Stimulated activated CD4-positive, alpha-beta T cell treated with anti-CD3 and anti-CD28 coated beads, Interleukin-15, amount 100 ng/mL, for 48 hours (primary cell): ENCODE data around the gene GAS5.
"Not testable (repeated sequence)": the region's sequence is repeated elsewhere in the genome, so short reads cannot be mapped to it uniquely, and the experiment has no call there.

Experiments
- DNase-seq, 2 donors: peaks; one replicate each; pipeline ENCODE4 v3.0.0-alpha.2; 2020; ENCODE audit warnings: low read depth in 2 of 2

Gene GAS5

DNA sequence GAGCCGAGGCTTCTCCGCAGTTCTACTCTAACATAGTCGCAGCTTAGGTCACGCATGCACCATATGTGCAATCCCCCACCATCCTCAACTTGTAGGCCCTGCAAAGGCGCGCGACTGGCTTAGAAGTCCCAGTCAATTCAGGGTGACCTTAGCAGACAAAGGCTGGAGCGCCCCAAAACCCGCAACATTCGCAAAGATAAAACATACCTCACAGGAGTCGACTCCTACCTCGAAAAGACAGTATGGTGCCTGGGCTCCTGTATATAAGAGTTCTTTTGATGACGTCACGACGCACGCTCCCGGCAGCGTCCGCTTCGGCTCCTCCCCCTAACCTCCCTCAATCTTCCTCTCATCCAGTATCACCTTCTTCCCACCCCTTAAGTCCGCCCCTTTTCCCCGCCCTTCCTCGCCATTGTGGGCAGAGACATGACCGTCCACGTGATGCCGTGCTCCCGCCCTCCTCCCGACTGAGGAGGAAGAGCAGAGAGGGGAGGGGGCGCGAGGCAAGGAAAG is at the start of gene GAS5:
GAS5 (minus strand) TSS at position 237 of the 513 bp plus-strand sequence.
- peak; percentile 100 for DNase-seq

DNA sequence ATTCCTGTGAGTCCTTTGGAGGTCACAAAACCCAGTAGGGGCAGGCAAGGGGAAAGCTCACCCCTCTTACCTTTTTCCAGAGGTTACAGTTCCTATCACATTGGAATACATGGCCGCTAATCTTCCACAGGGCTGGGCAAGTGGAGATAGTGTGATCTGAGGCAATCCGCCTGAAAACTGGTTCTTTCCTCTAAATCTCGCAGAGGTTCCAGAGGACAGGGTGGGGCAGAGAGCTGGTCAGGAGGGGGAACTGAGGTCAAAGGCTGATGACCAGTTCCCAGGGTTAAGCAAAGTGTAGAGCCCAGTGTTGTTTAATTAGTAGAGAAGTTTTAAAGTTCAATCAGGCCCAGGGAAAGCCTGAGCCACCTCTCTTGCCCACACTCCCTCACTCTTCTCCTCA is 49.4 kb upstream of the GAS5 start, which contains the start of gene SERPINC1:
SERPINC1 (minus strand) TSS at position 179 of the 400 bp plus-strand sequence; CDS start at position 111, 68 bp downstream.
- no peak for DNase-seq

DNA sequence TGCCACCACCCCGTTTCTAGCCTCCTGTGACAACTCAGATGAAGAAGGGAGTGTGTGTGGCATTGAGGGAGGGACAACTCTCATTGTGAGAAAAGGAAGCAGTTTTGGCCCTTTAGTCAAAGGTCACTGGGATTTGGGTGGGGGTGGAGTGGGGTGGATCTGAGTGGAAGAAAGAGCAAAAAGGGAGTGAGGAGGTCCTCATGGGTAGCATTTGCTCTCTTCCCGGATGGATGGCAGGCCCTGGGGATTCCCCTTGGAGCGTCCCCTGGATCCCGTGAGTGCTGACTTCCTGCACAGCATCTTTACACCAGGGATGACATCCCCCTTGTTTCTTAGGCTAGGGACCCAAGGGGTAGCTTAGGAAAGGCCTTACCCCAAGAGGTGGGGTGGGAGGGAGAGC is 48.9 kb upstream of the GAS5 start:
- DNase-seq: no peak

DNA sequence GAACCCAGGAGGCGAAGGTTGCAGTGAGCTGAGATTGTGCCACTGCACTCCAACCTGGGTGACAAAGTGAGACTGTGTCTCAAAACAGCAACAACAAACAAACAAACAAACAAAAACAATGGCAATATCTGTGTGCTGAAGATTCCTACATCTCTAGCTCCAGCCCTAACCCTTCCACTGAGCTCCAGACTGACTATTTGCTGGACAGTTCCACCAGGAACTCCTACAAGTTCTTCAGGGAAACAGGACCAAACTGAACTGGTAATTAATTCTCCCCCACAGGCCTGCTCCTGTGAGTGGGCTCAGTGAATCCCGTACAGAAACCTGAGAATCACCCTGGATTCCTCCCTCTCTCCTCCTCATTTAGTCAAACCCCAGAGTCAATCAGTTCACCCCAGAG is 47.8 kb upstream of the GAS5 start:
- DNase-seq: no peak

DNA sequence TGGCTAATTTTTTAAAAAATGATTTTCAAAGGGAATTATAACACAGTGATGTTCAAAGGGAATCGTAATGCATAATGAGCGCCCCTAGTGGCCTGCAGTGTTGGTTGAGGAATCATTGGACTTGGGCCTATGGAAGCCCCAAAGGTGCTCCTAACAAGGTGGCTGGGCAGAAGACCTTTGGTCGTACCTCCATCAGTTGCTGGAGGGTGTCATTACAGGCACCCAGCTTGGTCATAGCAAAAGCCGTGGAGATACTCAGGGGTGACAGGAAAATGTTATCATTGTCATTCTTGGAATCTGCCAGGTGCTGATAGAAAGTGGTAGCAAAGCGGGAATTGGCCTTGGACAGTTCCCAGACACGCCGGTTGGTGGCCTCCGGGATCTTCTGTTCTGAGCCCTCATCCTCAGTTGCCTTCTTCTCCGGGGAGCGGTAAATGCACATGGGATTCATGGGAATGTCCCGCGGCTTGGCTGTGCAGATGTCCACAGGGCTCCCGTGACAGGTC is 46.6 kb upstream of the GAS5 start:
- no peak for DNase-seq

DNA sequence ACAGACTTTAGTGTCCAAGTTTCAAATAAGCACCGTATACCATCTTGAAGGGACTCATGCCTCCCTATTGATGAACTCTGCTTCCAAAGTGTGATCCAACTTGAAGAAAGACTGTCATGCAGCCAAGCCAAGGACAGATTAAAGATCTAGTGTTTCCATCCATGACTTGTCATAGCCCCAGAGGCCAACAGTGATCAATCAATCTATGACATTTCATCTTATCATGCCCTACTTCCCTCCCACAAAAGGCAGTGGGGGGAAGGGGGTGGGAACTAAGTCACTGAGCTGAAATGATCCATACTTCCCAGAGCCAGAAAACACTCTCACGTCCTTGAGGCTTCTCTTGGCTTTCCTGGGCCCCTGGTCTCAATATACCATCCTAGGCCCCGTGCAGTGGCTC is 45.3 kb upstream of the GAS5 start:
- DNase-seq: no peak

DNA sequence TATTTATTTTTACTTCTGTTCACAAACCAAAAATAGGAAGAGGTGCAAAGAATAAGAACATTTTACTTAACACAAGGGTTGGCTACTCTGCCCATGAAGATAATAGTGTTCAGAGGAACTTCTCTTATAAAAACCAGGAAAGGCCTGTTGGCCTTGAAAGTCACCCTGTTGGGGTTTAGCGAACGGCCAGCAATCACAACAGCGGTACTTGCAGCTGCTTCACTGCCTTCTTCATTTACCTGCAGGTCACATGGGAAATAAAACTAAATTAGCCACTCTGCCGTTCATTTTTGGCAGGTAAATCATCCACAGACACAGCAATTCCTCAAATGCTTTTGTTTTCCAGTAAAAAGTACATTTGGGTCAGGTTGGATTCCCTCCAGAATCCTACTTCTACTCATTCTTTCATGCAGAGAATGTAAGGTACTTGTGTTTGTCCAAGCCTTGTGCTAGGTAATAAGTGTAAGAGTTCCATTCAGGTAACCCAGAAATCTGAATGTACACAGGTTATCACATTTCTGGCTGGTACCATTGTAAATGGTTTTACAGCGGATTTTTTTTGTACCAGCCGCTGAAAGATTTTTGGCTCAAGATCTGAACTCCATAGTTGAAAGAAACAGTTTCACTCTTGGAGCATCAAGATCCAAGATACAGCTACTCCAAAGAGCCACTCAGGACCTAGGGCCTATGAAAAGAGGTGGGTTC is 36.2 kb upstream of the GAS5 start:
- DNase-seq: no peak

DNA sequence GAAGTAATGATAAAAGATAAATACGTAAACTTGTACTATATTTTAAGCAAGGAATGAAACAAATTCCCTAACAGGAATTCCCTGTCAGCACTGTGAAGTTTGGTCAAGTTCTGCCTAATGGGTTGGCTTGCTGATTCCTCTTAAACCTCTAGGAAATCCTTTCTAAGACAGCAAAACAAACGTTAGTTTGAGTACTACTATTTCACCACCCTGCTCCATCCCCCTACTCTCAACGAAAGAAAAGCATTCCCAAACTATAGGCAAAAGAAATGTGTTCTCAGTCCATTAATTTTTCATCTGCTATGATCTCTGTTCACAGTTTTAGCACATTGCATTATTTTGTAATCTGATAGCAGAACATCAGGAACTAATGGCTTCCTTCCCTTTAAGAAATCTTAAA is 33.2 kb upstream of the GAS5 start:
- no peak for DNase-seq

DNA sequence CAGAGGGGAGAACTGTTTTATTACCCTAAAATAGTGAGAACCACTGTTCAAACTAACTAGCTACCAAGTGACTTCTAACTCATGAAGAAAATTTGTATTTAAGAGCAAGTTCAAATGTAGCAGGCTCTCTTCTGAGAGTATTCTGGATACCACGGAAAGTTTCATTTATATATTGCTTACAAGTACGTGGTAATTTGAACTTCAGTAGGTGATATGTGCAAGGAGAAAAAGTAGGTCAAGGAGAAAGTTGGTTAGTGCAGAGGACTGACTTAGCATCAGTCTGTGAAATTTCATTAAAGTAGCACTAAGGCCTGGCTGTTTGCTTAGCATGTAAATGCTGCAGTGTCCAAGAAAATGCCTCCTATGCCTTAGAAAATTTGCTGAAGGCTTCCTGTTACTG is 32.6 kb upstream of the GAS5 start:
- no peak for DNase-seq

DNA sequence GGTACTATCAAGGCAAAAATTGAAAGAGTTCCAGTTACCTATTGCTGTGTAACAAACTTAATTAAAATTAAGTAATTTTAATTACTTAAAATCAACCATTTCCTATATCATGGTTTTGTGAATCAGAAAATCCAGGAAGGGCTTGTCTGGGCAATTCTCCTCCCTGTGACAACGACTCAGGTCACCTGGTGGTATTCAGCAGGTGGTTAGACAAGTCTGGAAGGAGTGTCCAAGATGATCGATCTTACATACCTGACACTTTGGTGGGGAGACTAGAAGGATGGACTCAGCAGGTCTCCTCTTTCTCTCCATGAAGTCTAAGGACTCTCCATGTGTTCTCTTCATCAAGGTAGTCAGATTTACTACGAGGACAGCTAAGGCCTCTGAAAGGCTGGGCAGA is 26.4 kb upstream of the GAS5 start:
- no peak for DNase-seq

DNA sequence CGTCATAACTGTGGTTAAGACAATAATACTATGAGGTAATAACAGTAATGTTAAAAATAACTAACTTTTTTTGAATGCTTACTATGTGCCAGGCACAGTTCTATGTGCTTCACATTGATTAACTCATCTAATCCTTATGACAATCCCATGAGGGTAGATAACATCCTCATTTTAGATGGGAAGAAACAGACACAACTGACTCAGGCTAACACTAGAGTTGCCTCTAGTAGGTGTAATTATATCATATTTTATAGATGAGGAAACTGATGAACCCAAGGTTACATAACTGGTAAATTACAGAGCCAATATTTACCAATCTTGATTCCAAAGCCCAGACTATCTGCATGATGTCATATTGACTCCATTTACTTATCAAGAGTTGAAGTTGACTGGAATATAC is 25.8 kb upstream of the GAS5 start:
- DNase-seq: no peak

DNA sequence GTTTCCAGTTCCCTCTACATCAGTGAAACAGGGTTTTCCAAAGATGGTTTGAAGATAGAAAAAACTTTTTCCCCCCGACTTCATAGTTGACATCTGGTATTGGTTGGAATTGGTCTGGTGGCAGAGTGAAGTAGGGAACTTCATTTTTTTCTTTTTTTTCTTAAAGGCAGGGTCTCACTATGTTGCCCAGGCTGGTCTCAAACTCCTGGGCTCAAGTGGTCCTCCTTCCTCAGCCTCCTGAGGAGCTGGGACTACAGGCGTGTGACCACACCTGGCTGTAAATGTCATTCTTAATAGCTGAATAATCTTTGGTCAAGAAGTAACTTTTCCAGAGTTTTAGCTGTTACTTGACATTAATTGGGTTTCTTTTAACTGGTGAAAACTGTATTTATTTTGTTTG is 22.1 kb upstream of the GAS5 start:
- no peak for DNase-seq

DNA sequence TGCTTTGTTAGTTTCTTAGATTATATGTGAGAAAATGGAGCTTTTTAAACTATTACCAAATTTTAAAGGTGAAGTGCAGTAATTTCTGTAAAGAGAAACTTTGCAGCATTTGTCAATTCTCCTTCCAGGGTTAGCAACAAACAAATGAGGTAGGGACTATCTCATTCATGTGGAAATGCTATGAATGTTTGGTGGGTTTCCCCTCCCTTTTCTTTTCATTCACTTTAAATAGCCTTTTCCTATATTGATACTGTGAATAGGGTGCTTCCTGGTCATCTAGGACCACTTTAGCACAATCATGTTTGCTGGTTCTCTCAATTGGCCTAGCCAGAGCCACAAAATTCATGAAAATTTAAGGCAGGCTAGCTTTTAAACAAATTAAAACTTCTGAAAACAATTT is 21.0 kb upstream of the GAS5 start:
- DNase-seq: no peak

DNA sequence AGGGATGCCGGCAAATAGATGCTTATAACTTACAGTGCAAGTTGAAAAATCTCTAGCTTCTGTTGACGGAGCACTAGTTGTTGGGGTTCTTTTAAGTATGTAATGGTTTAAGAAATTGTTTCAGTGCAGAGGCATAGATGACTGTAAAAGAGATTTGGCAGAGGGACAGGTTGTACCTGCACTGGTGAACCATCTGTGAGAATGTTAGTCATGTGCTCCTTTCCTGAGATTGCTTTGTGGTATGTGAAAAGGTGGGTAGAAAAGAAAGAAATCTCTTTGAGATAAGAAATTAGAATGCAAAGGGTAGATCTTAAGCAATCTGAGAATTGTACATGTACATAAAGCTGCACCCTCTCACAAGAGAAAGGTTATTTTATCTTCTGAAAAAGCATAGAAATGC is 19.8 kb upstream of the GAS5 start:
- no peak for DNase-seq

DNA sequence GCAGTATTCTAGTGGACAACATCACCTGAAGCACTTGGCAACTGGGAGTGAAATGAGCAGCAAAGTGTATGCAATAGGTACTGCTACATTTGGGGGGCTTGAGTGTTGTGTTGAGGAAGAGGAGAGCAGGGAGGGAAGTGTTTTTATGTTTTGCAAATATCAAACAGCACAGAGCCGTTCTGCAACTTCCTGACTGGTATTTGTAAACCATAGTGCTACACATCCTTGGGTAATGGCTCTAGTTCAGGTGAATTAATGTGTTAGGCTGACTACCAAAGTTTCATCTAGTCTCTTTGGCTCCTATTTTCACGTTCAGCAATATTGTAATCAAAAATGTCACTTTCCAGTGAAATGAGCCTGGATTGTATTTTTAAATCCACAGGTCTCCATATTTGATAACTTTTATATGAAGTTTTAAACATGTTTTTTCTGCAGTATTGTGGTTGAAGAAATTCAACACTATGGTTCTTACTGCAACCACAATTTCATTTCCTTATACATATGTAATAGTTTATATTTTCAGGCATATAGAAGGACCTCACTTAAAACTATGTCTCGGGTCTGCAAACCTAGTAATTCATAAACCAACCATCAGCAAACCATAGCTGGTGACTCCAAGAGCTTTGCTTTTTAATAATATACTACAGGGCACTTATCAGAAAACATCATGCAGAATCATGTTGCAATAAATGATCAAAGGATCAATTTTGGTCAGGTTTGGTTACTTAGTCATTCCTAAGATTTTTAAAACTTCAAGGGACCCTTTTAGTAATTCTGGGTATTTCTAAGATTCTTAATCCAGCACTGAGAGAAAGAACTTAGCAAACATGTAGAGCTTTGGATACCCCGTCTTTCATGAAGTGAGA is 19.2 kb upstream of the GAS5 start:
- no peak for DNase-seq

DNA sequence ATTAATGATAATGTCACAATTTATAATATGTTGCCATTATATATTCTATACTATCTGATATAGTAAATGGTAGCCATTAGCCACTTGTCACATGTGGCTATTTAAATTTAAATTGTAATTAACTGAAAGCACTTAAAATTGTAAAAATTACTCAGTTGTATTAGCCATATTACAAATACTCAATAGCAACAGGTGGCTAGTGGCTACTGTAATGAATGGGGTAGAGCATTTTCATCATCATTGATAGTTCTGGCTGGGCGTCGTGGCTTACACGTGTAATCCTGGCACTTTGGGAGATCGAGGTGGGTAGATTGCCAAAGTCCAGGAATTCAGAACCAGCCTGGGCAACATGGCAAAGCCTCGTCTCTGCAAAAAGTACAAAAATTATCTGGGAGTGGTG is 16.9 kb upstream of the GAS5 start:
- DNase-seq: no peak

DNA sequence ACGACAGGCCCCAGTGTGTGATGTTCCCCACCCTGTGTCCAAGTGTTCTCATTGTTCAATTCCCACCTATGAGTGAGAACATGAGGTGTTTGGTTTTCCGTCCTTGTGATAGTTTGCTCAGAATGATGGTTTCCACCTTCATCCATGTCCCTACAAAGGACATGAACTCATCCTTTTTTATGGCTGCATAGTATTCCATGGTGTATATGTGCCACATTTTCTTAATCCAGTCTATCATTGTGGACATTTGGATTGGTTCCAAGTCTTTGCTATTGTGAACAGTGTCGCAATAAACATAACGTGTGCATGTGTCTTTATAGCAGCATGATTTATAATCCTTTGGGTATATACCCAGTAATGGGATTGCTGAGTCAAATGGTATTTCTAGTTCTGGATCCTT is 13.3 kb upstream of the GAS5 start:
- DNase-seq: not testable (repeated sequence)

DNA sequence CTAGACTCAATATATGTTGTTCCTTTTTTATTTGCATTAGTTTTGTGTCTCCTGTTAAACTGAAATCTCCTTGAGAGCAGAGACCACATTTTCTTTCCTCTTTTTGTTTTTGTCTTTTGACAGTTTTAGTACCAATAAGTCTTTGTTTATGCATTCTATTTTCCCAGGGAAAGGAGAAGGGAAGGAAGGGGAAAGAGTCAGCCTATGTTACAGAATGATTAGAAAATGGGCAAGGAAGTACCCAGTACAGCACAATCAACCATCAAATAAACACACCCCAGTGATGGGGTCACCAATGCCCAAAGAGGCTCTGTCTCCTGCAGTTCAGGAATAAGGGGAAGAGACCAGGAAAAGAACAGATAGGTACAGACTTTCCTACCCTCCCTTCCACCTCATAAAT is 10.5 kb upstream of the GAS5 start:
- no peak for DNase-seq

DNA sequence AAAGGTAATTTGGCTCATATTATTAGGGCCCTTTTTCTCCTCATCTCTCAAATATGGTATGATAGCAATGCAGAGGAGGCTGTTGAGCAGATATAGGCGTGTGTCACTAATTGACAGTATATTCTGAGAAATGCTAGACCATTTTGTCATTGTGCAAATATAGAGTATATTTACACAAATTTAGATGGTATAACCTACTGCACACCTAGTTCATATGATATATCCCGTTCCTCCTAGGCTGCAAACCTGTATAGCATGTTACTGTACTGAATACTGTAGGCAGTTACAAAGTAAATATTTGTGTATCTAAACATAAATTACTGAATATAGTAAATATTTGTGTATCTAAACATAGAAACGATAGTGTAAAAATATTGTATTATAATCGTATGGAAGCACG is 8.9 kb upstream of the GAS5 start:
- no peak for DNase-seq

DNA sequence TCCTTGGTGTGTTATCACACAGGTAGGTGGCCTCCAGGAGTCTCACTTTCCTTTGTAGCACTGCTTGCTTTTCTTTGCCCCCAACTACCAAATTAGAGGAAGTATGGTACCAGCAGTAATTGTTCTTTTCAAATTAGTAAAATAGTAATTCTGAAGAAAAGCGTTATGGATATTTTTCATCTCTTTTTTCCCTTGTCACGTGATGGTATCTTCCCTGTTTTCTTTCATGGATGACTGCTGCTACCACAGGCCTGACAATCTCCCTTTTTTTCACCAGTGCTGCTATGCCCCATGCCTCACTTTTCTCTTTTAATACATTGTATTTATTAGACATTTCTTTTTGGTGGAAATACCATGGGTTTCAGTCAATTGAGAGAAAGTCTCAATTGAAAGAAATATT is 3.7 kb upstream of the GAS5 start:
- no peak for DNase-seq

DNA sequence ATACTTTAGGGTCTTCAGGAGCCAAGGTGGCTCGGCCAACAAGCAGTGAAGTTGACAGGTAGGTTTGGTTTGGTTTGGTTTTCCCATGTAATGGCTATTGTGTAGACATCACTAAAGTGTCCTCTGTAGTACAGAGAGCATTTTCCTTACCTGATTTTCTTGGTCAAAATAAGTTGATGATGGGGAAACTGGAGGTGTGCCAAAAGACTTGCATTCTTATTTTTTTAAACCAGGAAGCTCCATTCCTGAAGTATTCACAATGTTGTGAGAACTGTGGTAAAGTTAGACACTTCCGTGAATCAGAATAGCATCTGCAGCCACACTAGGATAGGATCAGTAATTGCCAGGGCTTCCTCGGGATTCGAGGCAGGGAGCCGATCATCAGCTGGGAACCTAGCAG is 3.3 kb upstream of the GAS5 start:
- DNase-seq: no peak

DNA sequence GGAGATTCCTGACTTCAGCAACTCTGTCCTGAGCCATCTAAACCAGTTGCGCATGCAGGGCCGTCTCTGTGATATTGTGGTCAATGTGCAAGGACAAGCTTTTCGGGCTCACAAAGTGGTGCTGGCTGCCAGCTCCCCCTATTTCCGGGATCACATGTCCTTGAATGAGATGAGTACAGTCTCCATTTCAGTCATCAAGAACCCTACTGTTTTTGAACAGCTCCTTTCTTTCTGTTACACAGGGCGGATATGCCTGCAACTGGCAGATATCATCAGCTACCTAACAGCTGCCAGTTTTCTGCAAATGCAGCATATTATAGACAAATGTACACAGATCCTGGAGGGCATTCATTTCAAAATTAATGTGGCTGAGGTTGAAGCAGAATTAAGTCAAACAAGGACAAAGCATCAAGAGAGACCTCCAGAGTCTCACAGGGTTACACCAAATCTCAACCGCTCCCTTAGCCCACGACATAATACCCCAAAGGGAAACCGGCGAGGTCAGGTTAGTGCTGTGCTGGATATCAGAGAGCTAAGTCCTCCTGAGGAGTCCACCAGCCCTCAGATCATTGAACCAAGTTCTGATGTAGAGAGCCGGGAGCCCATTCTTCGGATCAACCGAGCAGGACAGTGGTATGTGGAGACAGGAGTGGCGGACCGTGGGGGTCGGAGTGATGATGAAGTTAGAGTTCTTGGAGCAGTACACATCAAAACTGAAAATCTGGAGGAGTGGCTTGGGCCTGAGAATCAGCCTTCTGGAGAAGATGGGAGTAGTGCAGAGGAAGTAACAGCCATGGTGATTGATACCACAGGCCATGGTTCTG is 2.7 kb upstream of the GAS5 start:
- no peak for DNase-seq
